IPS-15b (cell line): ENCODE results near the gene TPCN2.

ENCODE experiments used
- H3K27me3 ChIP-seq: one replicate; pipeline ENCODE4 v1.6.1; 2013; ENCODE audit warnings: low read length; ENCODE audit not compliant: control insufficient read depth, insufficient read depth
- H3K36me3 ChIP-seq: one replicate; pipeline ENCODE4 v1.6.1; 2013; ENCODE audit warnings: low read length; ENCODE audit not compliant: control insufficient read depth, insufficient read depth
- H3K4me1 ChIP-seq: one replicate; pipeline ENCODE4 v1.6.1; 2013; ENCODE audit warnings: mild to moderate bottlenecking, low read length; ENCODE audit not compliant: control insufficient read depth, insufficient read depth
- H3K4me3 ChIP-seq: one replicate; pipeline ENCODE4 v1.5.1; 2013; ENCODE audit warnings: low read depth, low read length
- H3K9ac ChIP-seq: one replicate; pipeline ENCODE4 v1.6.1; 2013; ENCODE audit warnings: low read depth, mild to moderate bottlenecking, low read length
- H3K9me3 ChIP-seq: one replicate; pipeline ENCODE4 v1.6.1; 2013; ENCODE audit warnings: mild to moderate bottlenecking, low read length; ENCODE audit not compliant: control insufficient read depth, insufficient read depth

The TPCN2 gene

DNA sequence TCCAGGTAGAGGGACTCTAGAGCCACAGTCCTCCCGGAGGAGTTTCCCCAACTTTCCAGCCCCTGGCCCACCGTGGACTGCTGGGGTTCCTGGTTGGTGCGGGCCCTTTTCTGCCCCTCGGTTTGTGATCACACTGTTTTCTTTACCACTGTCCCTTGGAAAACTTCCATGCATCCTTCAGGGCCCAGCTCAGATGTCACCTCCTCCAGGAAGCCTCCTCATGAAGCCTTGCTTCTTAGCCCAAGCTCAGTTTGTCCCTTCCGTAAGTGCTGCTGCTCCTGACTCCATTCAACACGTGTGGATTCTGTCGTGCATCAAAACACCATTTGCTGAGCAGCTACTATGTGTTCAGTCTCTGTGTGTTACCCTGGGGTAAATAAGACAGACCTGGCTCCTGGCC lies 15.9 kb upstream of the TPCN2 start:
- H3K27me3 ChIP-seq, result no peaks in the 10 kb centered on the region
- no peaks in the 10 kb centered on the region for H3K9me3 ChIP-seq
- no peak overlapping the region for H3K4me3 ChIP-seq
- no peak overlapping the region for H3K9ac ChIP-seq
- H3K36me3 ChIP-seq, result no peaks in the 10 kb centered on the region
- peaks cover 3% of the 10 kb centered on the region for H3K4me1 ChIP-seq

DNA sequence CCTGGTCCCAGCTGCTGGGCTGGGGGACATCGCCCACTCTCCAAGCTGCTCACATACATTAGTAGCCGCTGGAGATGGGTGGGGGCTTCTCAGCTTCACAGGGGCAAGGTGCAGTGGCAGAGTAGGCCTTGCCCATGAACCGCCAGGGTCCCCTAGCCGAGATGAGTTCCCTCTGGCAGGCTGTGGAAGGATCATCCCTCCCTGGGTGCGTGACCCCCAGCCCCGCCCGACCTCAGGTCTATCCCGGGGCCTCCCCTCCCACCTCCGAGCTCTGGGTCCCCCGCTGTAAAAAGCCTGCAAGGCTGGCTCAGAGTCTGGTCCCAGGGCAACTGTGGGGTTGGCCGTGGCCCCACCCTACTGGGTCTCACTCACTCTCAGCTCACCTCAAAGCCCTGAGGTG lies 15.3 kb upstream of the TPCN2 start:
- Histone ChIP-seq H3K4me1 (peaks cover 3% of the 10 kb centered on the region), H3K36me3 (no peaks in the 10 kb centered on the region), H3K4me3 (no peak overlapping the region), H3K9me3 (no peaks in the 10 kb centered on the region), H3K9ac (no peak overlapping the region), H3K27me3 (no peaks in the 10 kb centered on the region)

DNA sequence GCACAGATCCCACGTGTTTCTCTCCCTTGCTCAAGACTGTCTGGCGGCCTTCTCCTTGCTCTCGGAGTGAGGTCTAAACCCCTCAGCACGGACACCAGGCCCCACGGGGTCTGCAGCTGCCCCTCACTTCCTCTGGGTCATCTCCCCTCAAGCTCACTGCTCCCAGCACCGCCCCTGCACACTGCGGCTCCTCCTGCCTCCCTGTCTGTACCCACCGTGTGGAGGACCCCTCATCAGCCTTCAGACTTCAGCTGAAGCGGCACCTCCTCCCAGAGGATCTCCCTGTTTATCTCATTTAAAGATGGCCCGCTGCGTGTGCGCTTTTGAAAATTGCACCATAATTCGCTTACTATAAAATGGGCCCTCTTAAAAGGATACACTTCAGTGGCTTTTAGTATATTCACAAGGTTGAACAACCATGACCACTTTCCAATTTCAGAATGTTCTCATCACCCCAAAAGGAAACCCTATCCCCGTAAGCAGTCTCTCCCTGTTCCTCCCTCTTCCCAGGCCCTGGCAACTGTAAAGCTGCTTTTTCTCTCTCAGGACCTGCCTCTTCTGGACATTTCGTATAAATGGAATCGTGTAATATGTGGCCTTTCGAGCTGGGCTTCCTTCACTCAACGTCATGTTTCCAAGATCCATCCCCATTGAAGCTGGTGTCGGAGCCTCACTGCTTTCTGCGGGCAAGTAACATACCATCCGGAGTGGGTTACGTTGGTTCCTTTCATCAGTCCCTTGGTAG lies 14.4 kb upstream of the TPCN2 start:
- Histone ChIP-seq H3K9ac (no peak overlapping the region), H3K4me3 (no peak overlapping the region), H3K36me3 (no peaks in the 10 kb centered on the region), H3K4me1 (peaks cover 3% of the 10 kb centered on the region), H3K27me3 (no peaks in the 10 kb centered on the region), H3K9me3 (no peaks in the 10 kb centered on the region)

DNA sequence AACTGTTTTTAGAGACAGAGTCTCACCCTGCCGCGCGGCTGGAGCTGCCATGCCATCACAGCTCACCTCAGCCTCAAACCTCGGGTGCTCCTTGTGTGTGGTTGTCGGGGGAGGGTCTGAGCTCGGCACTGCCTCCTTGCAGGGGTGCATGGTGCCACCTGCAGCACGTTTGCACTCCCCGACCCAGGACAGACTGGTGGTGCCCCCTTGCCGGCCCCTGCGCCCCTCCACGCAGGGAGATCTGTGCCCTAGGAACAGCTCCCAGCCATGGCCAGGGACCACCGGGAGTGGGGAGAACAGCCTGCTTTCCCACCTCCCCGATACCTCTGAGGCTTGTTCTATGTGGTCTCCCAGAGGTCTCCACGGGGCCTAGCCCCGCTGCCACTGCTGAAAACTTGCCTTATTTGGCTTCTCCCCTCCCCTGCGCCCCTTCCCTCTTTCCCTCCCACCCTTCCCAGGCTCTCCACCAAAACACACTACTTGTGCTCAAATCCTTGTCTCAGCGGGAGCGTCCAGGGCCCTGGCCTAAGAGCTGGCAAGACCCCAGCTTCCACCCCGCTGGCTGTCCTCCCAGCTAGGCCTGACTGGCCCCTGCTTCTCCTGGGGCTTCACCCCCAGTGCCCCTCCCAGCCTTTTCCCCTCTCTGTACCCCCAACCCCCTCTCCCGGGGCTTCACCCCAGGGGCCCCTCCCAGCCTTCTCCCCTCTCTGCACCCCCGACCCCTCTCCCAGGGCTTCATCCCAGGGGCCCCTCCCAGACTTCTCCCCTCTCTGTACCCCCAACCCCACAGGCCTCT lies 13.4 kb upstream of the TPCN2 start:
- Histone ChIP-seq H3K4me1 (peaks cover 3% of the 10 kb centered on the region), H3K9me3 (no peaks in the 10 kb centered on the region), H3K27me3 (no peaks in the 10 kb centered on the region), H3K9ac (peak overlapping the region; percentile 24), H3K36me3 (no peaks in the 10 kb centered on the region), H3K4me3 (no peak overlapping the region)

DNA sequence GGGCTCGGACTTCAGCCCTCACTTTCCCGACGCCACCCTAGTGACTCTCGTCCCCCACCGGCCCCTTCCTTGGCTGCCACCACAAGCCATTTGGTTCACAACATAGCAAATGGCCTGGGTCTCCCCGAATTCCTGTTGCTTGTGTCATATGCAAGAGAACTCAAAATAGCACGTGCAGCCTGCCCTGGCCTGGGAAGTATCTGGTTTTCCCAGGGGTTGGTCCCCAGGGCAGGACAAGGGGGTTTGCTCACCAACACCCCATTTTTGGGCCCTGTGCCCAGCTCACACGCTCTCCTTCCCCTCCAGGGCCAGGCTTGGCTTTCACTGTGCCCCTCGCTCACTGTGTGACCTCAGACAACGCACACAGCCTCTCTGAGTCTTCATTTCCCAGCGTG lies 12.8 kb upstream of the TPCN2 start:
- H3K4me3 ChIP-seq, result no peak overlapping the region

DNA sequence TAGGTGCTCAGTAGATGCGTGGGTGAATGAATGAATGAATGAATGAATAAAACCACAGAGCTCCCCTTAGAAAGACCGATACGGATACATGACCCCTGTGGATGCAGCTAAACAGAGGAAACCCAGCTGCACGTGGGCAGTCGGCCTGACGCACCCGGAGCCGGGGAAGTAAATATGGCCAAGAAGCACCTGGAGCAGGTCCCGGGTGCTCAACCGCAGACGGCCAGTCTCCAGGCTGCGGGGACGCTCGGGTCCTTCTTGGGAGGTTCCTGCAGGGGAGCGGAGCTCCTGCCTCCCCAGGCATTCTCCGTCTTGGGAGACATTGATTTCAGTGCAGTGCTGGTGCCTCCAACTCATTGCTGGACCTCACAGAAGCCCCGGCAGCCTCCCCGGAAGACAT lies 11.7 kb upstream of the TPCN2 start:
- Histone ChIP-seq H3K4me3 (no peak overlapping the region), H3K27me3 (no peaks in the 10 kb centered on the region), H3K36me3 (no peaks in the 10 kb centered on the region), H3K9me3 (no peaks in the 10 kb centered on the region), H3K4me1 (peaks cover 7% of the 10 kb centered on the region), H3K9ac (no peak overlapping the region)

More for the DNA sequence above, 12.8 kb upstream of the TPCN2 start:
- Histone ChIP-seq H3K9ac (no peak overlapping the region), H3K9me3 (no peaks in the 10 kb centered on the region), H3K4me1 (peaks cover 3% of the 10 kb centered on the region), H3K36me3 (no peaks in the 10 kb centered on the region), H3K27me3 (no peaks in the 10 kb centered on the region)

DNA sequence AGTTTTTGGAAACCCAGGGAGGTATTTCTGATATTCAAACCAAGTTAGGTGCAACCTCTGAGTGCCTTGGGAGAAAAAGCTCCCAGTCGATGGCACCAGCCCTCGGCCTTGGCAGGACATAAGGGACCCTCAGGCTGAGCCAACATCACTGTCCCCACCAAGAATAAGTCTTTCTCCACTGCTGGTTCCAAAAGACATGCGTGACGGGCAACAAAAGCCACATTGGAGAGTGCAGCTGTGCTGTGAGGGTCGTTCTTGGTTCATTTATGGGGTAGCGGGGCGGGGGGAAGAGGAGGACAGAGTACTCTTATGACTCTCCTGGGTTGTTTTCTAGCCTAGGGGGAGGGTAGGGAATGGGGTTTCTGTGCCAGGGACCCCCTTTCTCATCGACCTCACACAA lies 11.2 kb upstream of the TPCN2 start:
- Histone ChIP-seq H3K36me3 (no peaks in the 10 kb centered on the region), H3K4me1 (peaks cover 7% of the 10 kb centered on the region), H3K9me3 (no peaks in the 10 kb centered on the region), H3K4me3 (no peak overlapping the region), H3K9ac (no peak overlapping the region), H3K27me3 (no peaks in the 10 kb centered on the region)

DNA sequence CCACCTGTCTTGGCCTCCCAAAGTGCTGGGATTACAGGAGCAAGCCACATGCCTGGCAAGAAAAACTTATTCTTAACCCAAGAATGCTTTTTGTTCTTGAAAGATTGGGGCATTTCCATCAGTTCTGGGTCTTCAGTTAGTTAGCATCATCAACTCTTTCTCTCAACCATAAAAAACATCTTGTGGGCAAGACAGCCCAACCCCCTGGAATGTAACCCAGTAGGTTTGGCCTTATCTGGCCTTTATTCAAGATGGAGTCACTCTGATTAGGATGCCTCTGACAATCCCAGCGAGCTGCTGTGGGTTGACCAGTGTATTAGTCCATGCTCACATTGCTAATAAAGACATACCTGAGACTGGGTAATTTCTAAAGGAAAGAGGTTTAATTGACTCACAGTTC lies 9.2 kb upstream of the TPCN2 start:
- Histone ChIP-seq H3K36me3 (no peaks in the 10 kb centered on the region), H3K27me3 (no peaks in the 10 kb centered on the region), H3K9me3 (no peaks in the 10 kb centered on the region), H3K4me3 (no peak overlapping the region), H3K4me1 (peaks cover 7% of the 10 kb centered on the region), H3K9ac (no peak overlapping the region)

DNA sequence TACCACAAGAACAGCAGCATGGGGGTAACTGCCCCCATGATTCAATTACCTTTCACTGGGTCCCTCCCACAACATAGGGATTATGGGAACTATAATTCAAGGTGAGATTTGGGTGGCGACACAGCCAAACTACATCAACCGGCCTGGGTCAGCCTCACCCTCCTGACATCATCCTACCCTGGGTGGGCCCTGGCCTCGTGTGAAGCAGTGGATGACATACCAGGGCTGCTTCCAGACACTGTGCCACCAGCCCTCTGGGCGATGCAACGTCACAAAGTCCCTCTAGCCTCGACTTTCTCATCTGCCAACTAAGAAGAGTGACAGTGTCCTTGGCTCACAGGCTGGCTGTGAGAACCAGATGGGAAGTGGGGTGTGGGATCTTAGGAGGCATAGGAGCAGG lies 8.7 kb upstream of the TPCN2 start:
- H3K36me3 ChIP-seq, result no peaks in the 10 kb centered on the region
- H3K4me1 ChIP-seq, result peaks cover 12% of the 10 kb centered on the region

DNA sequence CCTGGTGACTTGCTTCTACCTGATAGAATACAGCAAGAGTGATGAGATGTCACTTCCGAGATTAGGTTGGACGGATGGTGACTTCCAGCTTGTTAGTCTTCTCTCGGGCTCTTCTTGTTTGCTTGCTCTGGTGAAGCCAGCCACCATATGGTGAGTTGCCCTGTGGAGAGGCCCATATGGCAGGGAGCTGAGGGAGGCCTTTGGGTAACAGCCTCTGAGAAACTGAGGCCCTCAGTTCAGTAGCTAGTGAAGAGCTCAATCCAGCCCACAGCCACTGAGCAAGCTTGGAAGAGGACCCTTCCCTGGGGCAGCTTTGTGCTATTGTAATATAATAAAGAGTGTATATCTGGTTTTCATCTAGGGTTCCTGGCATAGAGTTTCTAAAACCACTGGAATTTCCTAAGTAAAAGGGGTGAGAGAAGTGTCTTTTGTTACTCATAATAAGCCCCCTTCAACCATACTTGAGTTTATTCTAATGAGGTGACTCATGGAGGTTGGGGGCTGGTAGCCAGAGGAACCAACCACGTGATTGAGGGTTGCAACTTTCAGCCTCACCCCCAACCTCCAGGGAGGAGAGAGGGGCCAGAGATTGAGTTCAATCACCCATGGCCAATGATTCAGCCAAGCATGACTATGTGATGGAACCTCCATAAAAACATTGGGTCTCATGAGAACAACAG lies 8.0 kb upstream of the TPCN2 start:
- H3K9ac ChIP-seq, result no peak overlapping the region
- peaks cover 10% of the 10 kb centered on the region for H3K4me1 ChIP-seq
- H3K36me3 ChIP-seq, result no peaks in the 10 kb centered on the region
- no peaks in the 10 kb centered on the region for H3K9me3 ChIP-seq
- no peaks in the 10 kb centered on the region for H3K27me3 ChIP-seq
- no peak overlapping the region for H3K4me3 ChIP-seq

More for the DNA sequence above, 8.7 kb upstream of the TPCN2 start:
- Histone ChIP-seq H3K27me3 (no peaks in the 10 kb centered on the region), H3K9ac (no peak overlapping the region), H3K9me3 (no peaks in the 10 kb centered on the region), H3K4me3 (no peak overlapping the region)

DNA sequence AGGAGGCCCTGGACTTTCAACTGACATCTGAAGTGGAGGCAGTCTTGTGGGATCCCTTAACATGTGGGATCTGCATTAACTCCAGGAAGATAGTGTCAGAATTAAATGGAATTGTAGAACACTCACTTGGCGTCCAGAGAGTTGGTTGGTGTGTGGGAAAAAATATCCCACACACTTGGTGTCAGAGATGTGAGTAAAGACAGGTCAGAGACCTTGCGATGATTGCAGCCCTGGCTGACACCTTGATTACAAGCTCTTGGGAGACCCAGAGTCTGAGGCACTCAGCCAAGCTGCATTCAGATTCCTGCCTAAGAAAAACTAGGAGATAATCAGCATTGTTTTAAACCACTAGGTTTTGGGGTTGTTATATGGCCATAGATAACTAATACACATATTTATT lies 7.2 kb upstream of the TPCN2 start:
- Histone ChIP-seq H3K27me3 (no peaks in the 10 kb centered on the region), H3K36me3 (no peaks in the 10 kb centered on the region), H3K9me3 (no peaks in the 10 kb centered on the region), H3K9ac (no peak overlapping the region), H3K4me3 (no peak overlapping the region), H3K4me1 (peaks cover 10% of the 10 kb centered on the region)
